Mucosa of descending colon (tissue), 3 donors: ENCODE results near the gene KCNAB2. TPM values are rescaled to one million over a fixed set of nuclear protein-coding genes. Genes with fewer than 3 reads are reported as not detected.

ENCODE experiments used
- ATAC-seq: fragments of 200-7000 bp; cut with Tn5 transposase; one replicate; pipeline ENCODE4 v1.9.1; 2020; ENCODE audit warnings: mild to moderate bottlenecking, moderate library complexity
- DNase-seq, 3 donors: peaks; one replicate each; pipeline ENCODE4 v3.0.0-alpha.2; 2020
- H3K36me3 ChIP-seq: fragments of 200-600 bp; one replicate; pipeline ENCODE4 v1.8.0; 2021; ENCODE audit warnings: low read depth, mild to moderate bottlenecking
- H3K4me1 ChIP-seq: fragments of 200-600 bp; one replicate; pipeline ENCODE4 v1.8.0; 2021; ENCODE audit warnings: low read depth, mild to moderate bottlenecking
- H3K4me3 ChIP-seq: fragments of 200-600 bp; one replicate; pipeline ENCODE4 v1.8.0; 2021; ENCODE audit warnings: mild to moderate bottlenecking
- H3K9me3 ChIP-seq: fragments of 200-600 bp; one replicate; pipeline ENCODE4 v1.8.0; 2021; ENCODE audit warnings: mild to moderate bottlenecking
- CTCF ChIP-seq: fragments of 200-600 bp; IDR thresholded peaks from one replicate; pipeline ENCODE4 v1.8.0; 2022; ENCODE audit warnings: antibody characterized with exemption, mild to moderate bottlenecking
- intact Hi-C, 2 donors: fragments of 100-400 bp; cut with DNase I in 1 of 2; cut with micrococcal nuclease in 1 of 2; formaldehyde crosslinking; loops; one replicate each; pipeline versions ENCODE4 v1.11.0 to v1.11.1; 2022; cut with DNase I, micrococcal nuclease
- total RNA-seq, 3 donors: library from RNA; stranded (reverse); fragmentation: NEBNext Ultra II Directional in 2 of 3; extraction: Animal tissue kit (Norgen Biotek cat#: 25700) in 2 of 3; gene quantifications; one replicate each; pipeline versions ENCODE4 v1.2.1 to v1.2.4, GENCODE V29; 2021 to 2023
- donor health status: DM: no; HTN: no; CAD: no; lungs with moderate emphysema.
- donor health status: DM: no; HTN: no; CAD: no.
- donor health status: DM: no; HTN: yes; CAD: no.

Gene KCNAB2
- total RNA-seq, 3 donors from 2014 or later: 6.9 to 15.7 (median 11.8) TPM

GRCh38 chr1:6041432-6042062, 4.1 kb upstream of the KCNAB2 start:
- peak; percentile 35 for TF ChIP-seq CTCF
- Histone ChIP-seq H3K4me1 (no peaks in the 10 kb centered on the region), H3K4me3 (no peak overlapping the region), H3K36me3 (no peaks in the 10 kb centered on the region), H3K9me3 (no peaks in the 10 kb centered on the region)
- intact Hi-C loops: no loop called here
- ATAC-seq (peak; percentile 72), DNase-seq (peak in 2 of 3 donors; percentile 55 to 64)

- ATAC-seq: no peak
Measured at GRCh38 chr1:6043561-6043960, 2.1 kb upstream of the KCNAB2 start.

GRCh38 chr1:6044481-6045109, 1.1 kb upstream of the KCNAB2 start:
- Histone ChIP-seq H3K36me3 (no peaks in the 10 kb centered on the region), H3K9me3 (no peaks in the 10 kb centered on the region), H3K4me1 (no peaks in the 10 kb centered on the region), H3K4me3 (no peak overlapping the region)
- no peak for ATAC-seq
- intact Hi-C loops: no loop called here
- DNase-seq: no peak
- TF ChIP-seq CTCF: no peak

More at GRCh38 chr1:6043561-6043960, 2.1 kb upstream of the KCNAB2 start:
- no peaks in the 10 kb centered on the region for H3K36me3 ChIP-seq
- no peak for DNase-seq
- intact Hi-C loops: no loop called here
- no peaks in the 10 kb centered on the region for H3K9me3 ChIP-seq
- no peaks in the 10 kb centered on the region for H3K4me1 ChIP-seq
- no peak for TF ChIP-seq CTCF
- no peak overlapping the region for H3K4me3 ChIP-seq

GRCh38 chr1:6045110-6045502, 582 bp upstream of the KCNAB2 start:
- DNase-seq (no peak), ATAC-seq (no peak)
- Histone ChIP-seq H3K4me3 (no peak overlapping the region), H3K4me1 (no peaks in the 10 kb centered on the region), H3K36me3 (no peaks in the 10 kb centered on the region), H3K9me3 (no peaks in the 10 kb centered on the region)
- no peak for TF ChIP-seq CTCF
- intact Hi-C loops: no loop called here

- intact Hi-C loops: no loop called here
- DNase-seq: no peak
- no peaks in the 10 kb centered on the region for H3K36me3 ChIP-seq
Measured at GRCh38 chr1:6046279-6046678, 591 bp downstream of the KCNAB2 start.

More at GRCh38 chr1:6046279-6046678, 591 bp downstream of the KCNAB2 start:
- Histone ChIP-seq H3K4me1 (no peaks in the 10 kb centered on the region), H3K4me3 (no peak overlapping the region), H3K9me3 (no peaks in the 10 kb centered on the region)
- TF ChIP-seq CTCF: no peak
- ATAC-seq: no peak
